GM18867 (cell line): ENCODE results near the gene TMEM198.

ENCODE experiments used
- ATAC-seq: cut with Tn5 transposase; IDR thresholded peaks from one replicate; pipeline ENCODE4 v1.9.1; 2021; ENCODE audit warnings: mild to moderate bottlenecking, moderate library complexity; ENCODE audit not compliant: unreplicated experiment

TMEM198 gene

DNA sequence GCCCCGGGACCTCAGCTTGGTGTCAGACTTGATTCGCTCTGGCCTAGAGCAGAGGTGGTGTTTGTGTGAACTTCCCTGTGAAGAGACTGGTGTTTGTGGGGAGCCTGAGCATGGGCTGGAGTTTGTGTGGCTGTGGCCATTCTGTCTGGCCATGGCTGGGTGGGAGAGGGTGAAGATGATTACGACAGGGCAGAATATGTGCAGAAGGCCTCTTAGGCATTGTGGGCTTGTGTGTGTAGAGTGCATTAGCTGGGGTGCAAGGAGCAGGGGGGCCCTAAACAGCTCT, 17.0 kb downstream of the TMEM198 start:
- no peak for ATAC-seq

DNA sequence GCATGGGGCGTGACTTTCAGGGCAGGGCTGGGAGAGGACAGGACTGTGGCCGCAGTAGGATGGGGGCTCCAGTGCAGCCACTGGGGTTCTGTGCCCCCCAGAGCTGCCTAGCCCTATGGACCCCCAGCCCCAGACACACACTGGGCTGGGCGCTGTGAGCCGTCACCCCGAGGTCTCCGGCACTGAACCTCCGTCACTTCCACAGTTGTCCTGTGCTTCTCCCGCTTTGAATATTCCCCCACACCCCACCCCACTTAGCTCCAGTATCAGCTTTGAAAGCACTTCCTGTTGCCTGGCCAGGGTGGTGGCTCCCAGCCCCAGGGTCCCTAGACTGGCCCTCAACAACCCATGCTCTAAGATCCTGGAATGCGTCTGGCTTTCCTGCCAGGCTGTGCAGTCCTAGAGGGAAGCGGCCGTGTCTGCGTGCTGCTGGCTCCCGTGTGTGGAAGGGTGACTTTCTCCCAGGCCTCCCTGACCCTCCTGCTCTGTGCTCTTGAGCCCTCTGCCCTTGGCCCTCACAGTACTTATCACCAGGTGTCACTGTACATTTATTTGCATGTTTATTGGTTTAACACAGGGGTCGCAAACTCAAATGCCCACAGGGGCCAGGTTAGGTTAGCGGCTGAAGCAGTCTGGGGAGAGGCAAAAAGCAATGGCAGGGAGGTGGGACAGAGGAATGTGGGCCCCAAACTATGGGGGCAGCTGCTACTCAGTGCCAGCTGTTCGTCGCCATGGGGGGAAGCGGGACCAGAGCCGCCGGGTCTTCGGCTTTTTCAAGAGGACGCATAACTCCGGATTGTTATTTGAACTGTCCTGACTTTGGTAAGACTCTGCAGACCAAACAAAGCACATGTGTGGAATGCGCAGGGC, 17.6 kb downstream of the TMEM198 start:
- ATAC-seq: no peak

DNA sequence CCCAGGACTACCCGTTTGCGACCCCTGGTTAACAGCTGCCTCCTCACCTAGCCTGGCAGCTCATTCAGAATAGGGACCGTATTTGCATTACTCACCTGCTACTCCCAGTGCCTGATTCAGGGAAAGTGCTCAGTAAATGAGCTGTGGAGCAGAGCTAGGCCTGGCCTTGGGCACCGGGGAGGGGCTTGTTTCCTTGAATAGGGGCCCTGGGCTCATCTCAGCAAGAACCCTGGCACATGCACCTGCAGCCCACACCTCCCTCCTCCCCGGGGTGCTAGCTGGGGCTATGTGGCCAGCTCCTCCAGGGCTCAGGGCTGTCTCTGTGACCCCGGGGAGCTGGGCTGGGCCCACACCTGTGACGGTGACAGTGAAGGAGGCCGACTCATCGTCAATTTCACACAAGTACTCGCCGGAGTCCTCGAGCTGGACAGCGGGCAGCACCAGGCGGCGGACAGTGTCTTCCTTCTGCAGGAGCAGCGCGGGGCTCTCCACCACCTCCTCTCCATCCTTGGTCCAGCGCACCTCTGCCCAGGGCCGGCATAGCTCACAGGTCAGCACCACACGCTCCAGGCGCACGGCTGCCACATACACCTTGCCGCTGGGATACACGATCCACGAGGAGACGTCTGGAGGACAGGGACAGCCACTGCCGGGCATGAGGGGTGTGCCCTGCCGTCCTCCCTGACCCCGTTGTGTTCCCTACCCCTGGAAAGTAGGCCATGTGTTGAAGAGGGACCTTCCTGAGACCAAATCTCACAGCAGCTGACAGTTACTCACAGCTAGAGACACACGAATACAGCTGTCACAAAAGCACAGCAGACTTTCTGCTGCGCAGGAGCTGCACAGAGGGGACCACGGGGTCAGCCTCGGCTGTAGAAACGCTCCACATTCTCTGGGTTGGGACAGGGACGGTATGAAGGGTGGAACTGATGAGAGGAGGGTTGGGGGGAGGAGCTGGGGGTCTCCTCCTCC, 18.5 kb downstream of the TMEM198 start:
- no peak for ATAC-seq

DNA sequence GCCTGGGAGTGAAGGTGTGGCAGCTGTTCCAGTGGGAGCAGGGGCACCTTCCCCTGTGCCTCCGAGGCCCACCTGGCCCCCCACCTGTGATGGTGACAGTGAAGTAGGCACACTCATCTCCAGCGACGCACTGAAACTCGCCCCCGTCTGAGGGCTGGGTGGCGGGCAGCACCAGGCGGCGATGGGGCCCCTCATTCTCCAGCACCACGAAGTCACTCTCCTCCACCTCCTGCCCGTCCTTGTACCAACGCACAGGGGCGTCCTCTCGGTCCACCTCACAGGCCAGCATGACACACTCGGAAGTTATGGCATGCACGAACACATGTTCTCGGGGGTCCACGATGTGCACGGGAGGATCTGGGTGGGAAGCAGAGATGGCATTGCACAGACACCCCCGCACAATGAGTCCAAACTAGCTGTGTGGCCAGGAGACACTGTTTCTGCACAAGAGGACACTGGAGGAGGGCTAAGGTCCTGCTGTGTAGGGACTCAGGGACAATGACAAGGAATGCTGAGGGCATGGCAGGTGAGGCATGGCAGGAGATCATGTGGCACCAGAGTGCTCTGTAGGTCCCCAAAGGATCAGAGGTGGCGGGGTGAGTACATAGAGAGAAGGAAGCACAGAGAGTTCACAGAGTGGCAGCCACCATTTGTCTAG, 19.6 kb downstream of the TMEM198 start:
- no peak for ATAC-seq

DNA sequence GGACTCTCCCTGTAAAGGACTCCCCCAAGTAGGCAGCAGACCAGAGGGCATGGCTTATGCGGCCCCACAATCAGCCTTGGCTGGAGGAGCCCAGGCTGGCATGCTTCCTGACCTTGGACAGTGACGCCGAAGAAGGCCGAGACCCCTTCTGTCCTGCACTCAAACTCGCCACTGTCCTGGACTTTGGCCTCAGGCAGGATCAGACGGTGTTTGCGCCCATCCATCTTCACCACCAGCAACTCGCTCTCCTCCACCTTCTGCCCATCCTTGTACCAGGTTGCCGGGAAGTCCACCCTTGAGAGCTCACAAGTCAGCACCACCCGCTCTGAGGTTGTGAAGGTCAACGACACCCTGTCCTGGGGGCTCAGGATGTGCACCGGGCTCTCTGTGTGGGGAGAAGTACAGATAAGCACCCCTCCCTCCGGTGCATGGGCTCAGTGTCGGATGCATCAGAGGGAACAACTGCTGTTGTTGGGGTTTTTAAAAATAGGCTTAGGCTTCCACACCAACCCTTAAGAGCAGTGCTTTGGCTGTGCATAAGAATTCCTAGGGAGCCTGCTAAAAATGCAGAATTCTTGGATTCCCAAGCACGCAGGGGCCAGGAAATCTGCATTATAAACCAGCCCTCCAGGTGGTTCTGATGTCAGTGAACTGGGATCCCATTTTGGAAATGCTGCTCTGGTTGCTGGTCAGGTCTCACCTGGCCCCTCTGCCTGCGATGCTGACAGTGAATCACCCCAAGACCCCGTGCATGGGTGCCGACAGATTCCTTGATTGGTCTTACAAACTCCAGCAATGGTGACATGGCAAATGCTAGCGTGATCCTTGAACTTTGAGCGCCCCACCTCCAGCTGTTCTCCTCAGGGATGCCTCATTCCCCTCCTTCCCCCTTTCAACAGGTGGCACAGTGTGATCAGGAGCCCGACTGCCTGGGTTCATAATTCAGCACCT, 21.6 kb downstream of the TMEM198 start:
- no peak for ATAC-seq

DNA sequence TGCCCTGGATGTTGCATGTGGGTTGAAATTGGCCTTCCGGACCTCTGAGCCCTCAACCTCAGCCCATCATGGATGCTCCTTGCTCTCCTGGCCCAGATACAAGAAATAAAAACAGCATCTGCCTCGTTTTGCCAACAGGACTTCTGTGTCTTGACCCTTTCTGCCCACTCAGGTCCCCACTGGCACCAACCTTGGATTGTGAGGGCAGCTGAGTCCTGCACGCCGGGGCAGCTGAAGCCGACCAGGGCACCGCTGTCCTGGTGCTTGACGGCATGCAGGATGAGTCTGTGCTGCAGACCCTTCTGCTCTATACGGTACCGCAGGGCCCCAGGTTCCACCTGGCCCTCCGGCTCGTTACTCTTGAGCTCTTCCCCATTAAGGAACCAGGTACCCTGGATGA, 22.8 kb downstream of the TMEM198 start:
- no peak for ATAC-seq

DNA sequence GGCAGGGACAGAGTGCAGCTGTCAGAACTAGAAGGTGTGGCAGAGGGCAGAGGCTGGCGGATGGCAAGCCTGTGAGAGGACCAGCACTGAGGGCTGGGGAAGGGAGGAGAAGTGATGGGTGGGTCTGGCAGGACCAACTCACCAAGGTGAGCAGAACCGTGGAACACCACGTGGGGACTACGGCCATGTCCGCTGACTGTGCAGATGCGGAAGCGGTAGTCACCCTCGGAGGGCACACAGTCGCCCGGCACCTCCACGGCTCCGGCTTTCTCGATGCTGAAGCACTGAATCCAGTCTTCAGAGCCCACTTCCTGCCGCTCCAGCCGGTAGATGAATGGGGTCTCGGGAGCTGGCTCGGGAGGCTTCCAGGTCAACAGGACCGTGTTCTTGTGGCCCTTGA, 23.3 kb downstream of the TMEM198 start:
- no peak for ATAC-seq

DNA sequence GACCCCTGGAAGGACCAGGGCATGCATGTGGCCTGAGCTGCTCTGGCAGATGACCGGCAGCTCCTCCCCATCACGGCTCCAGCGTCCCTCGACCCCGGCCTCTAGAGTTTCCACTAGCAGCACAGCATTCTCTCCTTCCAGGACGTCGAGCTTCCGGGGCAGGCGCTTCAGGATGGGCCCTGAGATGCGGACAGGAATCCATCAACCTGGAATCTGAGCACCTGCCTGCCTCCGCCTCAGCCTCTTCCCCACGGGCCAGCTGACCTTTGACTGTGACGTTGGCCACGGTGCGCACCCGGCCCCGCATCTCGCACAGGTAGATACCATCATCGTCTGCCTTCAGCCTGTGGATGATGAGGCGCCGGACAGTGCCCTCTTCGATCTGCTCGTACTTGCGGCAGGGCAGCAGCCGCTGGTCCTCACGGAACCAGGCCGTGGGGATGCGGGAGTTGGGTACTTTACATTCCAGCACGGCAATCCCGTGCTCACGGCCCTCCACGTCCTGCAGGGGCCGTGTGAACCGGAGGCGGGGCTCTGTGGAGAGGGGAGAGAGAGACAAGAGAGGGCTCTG, 24.0 kb downstream of the TMEM198 start:
- no peak for ATAC-seq

DNA sequence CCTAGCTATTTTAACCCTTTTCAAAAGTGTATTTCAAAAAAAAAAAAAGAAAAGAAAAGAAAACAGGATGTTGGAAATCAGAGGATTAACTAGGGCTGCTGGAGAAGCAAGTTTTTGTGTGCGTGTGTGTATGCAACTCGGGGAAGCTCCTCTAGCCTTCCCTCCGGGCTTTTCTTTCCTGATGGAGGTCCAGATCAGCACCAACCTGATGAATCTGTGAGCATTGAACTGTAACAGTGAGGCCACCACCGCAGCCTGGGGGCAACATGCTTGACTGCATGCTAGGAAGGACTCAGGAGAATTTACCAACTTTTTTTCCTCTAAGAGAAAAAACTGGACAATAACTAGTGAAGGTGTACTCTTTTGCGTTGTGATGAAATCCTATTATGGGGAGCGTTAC, 25.2 kb downstream of the TMEM198 start:
- no peak for ATAC-seq

DNA sequence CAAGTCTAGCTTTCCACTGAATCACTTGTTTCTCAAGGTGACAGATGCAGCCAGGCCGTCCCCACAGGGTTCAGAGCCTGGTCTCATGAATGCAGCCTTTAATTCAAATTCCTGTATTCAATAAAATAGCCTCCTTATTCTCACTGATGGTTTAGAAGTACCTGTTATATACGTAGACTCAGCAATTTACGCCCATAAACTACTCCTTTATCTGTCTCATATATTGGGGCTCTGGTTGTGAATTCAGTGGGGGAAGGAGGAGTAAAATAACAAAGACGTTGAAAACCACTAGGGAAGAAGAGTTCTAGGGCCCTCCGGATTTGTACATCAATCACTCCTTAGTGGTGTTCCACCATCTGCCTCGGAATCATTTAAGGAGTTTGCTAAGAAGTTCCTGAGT, 25.8 kb downstream of the TMEM198 start:
- ATAC-seq: no peak

DNA sequence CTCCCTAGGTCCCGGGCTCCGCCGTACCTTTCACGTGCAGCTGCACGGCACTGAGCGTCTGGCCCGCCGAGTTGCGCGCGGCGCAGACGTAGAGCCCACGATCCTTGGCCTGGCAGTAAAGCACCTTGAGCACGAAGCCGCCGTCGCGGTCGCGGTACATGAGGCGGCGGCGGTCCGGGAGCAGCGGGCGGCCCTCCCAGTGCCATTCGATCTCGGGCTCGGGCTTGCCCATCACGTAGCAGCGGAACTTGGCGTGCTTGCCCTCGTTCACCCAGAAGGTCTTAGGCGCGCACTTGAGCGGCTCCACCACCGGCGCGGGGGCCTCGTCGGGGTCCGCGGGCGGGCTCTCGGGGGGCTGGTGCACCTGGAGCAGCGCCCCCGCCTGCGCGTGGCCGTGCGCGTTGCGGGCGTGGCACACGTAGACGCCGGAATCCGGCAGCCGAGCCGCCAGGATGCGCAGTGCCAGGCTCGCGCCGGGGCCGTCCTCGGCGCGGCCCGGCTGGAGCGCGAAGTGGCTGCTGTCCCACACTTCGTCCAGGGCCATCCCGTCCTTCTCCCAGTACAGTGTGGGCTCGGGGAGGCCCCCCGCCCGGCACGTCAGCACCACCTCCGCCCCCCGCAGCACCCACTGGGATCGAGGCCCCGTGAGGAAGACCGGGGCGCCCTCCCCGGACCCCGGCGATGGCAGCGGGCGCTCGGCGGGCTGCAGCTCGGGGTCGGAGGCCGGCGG, 26.5 kb downstream of the TMEM198 start:
- ATAC-seq: no peak

DNA sequence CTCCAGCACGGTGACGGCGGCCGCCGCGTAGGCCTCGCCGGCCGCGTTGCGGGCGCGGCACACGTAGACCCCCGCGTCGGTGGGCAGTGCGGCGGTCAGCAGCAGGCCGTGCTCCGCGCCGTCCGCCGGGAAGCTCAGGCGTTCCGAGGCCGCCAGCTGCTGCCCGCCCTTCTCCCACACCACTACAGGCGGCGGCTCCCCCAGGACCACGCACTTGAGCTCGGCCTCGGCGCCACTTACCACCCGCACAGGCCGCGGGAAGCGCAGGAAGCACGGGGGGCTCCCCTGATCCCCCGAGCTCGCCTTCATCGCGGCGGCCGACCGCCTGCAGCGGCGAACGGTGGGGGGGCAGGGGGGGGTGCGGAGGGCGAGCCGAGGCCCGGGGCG, 27.1 kb downstream of the TMEM198 start:
- ATAC-seq: no peak

DNA sequence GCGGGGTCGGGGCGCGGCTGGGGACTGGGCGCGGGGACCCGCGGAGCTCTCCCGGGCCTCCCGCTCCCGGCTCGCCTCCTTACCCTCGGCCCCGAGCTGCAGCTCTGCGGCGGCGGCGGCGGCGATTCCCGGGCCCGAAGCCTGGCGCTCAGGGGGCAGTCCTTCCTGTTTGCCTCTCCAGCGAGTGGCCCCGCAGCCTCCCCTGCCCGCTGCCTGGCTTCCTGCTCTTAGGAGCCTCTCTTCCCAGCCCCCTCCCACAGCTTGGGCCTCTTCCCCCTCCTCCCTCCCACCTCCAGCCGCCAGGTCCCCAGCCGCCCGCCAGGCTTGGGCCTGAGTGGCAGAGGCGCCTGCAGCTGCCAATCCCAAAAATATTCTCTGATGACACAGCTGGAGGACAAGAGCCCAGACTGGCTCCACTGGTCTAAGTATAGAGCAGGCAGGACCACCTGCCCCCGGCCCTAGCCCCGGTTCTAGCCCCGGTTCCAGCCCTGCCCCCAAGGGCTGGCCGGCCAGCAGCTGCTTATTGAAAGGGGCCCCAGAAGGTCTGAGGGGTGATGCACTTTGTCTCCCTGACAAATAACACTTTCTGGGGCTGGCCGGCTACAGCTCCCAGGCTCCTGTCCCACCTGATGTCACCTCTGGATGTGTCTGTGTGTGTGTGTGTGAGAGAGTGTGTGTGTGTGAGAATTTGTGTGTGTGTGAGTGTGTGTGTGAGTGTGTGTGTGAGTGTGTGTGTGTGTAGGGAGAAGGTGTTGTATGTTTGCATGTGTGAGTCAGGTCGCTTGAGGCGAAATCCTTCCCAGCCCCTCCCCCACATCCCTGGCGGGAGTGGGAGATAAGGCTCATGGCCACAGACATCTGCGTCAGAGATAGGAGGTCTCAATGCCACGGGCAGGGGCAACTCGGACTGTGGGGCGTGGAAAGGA, 27.7 kb downstream of the TMEM198 start, which contains the start of gene OBSL1:
Gene OBSL1, minus strand, starts transcription at position 229 of the 926 bp plus-strand sequence. CDS start 307 bp downstream, outside the sequence.
- ATAC-seq: no peak

DNA sequence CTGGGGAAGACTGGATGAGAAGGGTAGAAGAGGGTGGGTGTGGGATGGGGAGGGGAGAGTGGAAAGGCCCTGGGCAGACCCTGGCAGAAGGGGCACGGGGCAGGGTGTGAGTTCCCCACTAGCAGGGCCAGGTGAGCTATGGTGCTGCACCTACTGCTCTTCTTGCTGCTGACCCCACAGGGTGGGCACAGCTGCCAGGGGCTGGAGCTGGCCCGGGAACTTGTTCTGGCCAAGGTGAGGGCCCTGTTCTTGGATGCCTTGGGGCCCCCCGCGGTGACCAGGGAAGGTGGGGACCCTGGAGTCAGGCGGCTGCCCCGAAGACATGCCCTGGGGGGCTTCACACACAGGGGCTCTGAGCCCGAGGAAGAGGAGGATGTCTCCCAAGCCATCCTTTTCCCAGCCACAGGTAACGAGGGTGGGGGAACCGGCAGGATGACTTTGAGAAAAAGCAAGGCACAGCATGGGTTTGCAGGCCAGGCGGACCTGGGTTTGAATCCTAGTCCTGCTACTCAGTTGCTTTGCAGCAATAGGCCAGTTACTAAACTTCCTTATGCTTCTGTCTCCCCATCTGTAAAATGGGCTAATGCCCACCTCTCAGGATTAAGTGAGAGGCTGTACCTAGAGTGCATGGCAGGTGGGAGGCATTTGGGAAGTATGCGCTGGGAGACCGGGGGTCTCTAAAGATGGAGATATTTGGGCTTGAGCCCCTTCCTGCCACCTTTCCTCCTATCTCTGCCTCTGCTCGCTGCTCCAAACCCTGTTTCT, 28.6 kb downstream of the TMEM198 start, which contains the start of gene INHA:
Gene INHA, plus strand, starts transcription at position 74 of the 765 bp plus-strand sequence. Its CDS starts 65 bp downstream, at position 139.
- no peak for ATAC-seq

DNA sequence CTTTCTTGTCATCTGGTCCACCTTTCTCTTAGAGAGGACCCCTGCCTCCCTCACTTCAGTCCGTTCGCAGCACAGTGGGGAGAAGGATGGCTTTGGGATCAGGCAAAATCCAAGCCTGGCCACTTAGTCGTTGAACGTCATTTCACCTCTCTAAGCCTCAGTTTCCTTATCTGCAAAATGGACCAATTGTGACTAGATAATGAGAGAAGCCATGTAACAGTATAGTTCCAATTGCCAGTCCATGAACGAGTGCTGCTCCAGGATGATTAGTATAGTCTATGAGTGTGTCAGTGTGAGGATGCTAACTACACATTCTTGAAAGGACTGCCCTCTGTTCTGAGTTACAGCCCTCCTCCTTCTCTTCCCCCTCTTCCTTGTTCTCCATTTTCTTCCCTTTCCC, 29.3 kb downstream of the TMEM198 start:
- ATAC-seq: no peak

DNA sequence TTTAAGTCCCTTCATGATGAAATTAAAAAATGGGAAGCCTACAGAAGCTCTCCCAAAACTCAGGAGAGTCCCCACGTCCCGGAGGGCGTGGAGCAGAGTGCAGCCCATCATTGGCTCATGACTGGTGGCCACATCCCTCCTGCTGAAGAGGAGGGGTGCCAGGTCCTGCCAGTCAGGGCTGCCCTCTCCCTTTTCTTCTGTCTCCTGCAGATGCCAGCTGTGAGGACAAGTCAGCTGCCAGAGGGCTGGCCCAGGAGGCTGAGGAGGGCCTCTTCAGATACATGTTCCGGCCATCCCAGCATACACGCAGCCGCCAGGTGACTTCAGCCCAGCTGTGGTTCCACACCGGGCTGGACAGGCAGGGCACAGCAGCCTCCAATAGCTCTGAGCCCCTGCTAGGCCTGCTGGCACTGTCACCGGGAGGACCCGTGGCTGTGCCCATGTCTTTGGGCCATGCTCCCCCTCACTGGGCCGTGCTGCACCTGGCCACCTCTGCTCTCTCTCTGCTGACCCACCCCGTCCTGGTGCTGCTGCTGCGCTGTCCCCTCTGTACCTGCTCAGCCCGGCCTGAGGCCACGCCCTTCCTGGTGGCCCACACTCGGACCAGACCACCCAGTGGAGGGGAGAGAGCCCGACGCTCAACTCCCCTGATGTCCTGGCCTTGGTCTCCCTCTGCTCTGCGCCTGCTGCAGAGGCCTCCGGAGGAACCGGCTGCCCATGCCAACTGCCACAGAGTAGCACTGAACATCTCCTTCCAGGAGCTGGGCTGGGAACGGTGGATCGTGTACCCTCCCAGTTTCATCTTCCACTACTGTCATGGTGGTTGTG, 30.9 kb downstream of the TMEM198 start:
- no peak for ATAC-seq
